ENCODE measurements around the gene GUK1.

The GUK1 gene

DNA sequence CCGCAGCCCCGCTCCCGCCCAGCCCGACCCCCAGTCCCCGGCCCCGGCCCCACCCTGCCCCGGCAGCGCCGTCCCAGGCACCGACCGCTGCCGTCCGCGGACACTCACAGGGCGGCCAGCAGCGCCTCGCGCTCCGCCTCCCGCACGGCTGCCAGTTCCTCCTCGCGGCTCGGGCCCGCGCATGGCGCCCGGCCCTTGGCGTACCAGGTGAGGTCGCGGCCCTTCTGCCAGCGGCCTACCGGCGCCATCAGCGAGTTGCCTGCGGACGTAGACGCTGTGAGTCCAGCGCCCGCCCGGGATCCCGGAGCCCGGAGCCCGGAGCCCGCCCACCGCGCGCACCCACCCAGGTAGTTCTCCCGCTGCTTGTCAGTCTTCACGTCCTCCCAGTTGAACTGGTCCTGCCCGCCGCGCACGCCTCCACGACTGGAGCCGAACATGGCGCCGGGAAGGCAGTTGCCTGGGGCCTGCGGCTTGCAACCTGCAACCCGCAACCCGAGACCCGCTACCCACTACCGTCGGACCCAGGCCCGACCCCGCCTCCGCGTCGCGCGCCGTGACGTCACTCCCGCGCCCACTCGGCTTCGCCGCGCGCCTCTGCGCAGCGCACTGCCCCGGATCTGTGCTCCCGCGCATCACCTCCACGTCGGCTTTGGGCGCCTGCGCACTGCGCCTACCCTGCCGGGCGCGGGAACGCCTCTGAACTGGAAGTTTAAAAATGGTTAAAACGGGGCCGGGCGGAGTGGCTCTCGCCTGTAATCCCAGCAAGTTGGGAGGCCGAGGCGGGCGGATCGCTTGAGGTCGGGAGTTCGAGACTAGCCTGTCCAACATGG lies 37.1 kb upstream of the GUK1 start, which contains the start of gene C1orf35:
Gene C1orf35, minus strand, starts transcription at position 535 of the 830 bp plus-strand sequence. Its CDS starts 98 bp downstream, at position 437.
- Histone ChIP-seq H3K4me1 (ENCODE audit: control insufficient read depth in 2 of 2, insufficient read depth in 1 of 2, low read depth in 1 of 2, low read length in 2 of 2) (peaks cover 0 to 5% of the 10 kb centered on the region in 2 donors), H3K27me3 (ENCODE audit: control insufficient read depth in 3 of 3, insufficient read depth in 3 of 3, low read depth in 1 of 3, low read length in 3 of 3) (no peaks in the 10 kb centered on the region), H3K4me2 (ENCODE audit: insufficient read depth, low read length, poor library complexity, severe bottlenecking) (peak within 1 kb of the TSS; percentile 96), H2BK5ac (ENCODE audit: low read length) (no peak within 1 kb of the TSS), H2AFZ (ENCODE audit: low read length) (peak within 1 kb of the TSS; percentile 97), H3K9ac (ENCODE audit: low read depth, low read length, poor library complexity) (peak within 1 kb of the TSS; percentile 95), H3K4me3 (ENCODE audit: low read length in 2 of 2) (peak within 1 kb of the TSS; percentile 89 to 99), H3K4ac (ENCODE audit: low read length) (peak within 1 kb of the TSS; percentile 84), H2AK5ac (ENCODE audit: low read depth, low read length) (peak within 1 kb of the TSS; percentile 97), H3K9me3 (replicated peaks in 1 of 2; ENCODE audit: control insufficient read depth in 2 of 2, insufficient read depth in 1 of 2, low read depth in 1 of 2, low read length in 2 of 2) (no peaks in the 10 kb centered on the region), H4K8ac (ENCODE audit: low read depth, low read length) (no peak within 1 kb of the TSS), H3K27ac (replicated peaks; ENCODE audit: low read length) (peak within 1 kb of the TSS; percentile 58), H3K36me3 (replicated peaks in 1 of 2; ENCODE audit: control insufficient read depth in 2 of 2, insufficient read depth in 2 of 2, low read length in 2 of 2) (peaks cover 43 to 71% of the 10 kb centered on the region in 2 donors), H2BK120ac (ENCODE audit: low read depth, low read length) (no peak within 1 kb of the TSS), H3K14ac (ENCODE audit: low read length) (peak within 1 kb of the TSS; percentile 71), H3K18ac (ENCODE audit: low read length) (peak within 1 kb of the TSS; percentile 94), H3K79me1 (ENCODE audit: low read depth, low read length) (peaks cover 29% of the 10 kb centered on the region), H2BK15ac (ENCODE audit: low read length) (no peak within 1 kb of the TSS), H2BK12ac (ENCODE audit: low read length) (no peak within 1 kb of the TSS), H3K23ac (ENCODE audit: low read depth, low read length, poor library complexity) (peak within 1 kb of the TSS; percentile 96), H4K91ac (ENCODE audit: low read depth, low read length, poor library complexity) (peak within 1 kb of the TSS; percentile 30)
- WGBS, 2 donors (ENCODE audit: extremely low coverage in 2 of 2, insufficient read length in 2 of 2, insufficient replicate concordance in 1 of 2), result no CpG with 5 or more reads among the region's 104 CpGs
- DNase-seq (ENCODE audit: low spot score), result peak; percentile 95

DNA sequence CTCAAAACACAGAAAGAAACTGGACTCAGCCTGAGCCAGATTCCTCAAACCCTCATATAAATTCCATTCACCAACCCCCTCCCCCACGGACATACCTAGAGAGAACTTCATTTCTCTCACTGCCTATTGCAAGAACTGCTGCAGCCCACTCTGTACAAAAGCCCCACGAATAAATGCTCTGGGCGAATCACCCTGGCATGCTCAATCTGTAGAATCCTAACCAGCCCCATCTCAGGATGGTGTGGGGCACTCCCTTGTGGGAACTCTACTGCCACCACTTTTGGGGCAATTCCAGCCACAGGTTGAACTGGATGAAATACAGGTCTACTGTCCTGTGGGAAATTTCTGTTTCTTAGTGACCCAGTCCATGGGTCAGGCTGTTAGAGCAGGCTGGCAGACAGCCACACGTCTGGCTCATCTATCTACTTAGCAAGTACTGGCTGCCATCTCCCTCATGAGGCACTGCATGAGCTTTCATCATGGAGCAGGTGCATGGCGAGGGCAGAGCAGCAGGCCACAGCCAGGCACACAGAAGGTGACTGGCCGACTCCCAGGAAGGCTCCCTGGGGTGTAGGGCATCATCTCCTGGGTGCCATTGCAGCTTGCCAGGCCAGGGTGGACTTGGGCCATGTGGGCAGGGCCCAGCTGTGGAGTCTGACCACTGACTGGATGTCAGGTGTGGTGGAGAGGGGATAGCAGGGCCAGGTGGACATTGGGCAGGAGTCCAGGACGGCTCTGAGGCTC lies 35.4 kb upstream of the GUK1 start:
- no peak overlapping the region for H3K27ac ChIP-seq (replicated peaks; ENCODE audit: low read length)
- no peak overlapping the region for H2AFZ ChIP-seq (ENCODE audit: low read length)
- no peak overlapping the region for H3K4ac ChIP-seq (ENCODE audit: low read length)
- H3K27me3 ChIP-seq (ENCODE audit: control insufficient read depth in 3 of 3, insufficient read depth in 3 of 3, low read depth in 1 of 3, low read length in 3 of 3), result peaks cover 0 to 2% (median 0%) of the 10 kb centered on the region in 3 experiments
- no peak overlapping the region for H3K23ac ChIP-seq (ENCODE audit: low read depth, low read length, poor library complexity)
- no peak overlapping the region for H2AK5ac ChIP-seq (ENCODE audit: low read depth, low read length)
- DNase-seq (ENCODE audit: low spot score), result no peak
- H3K9ac ChIP-seq (ENCODE audit: low read depth, low read length, poor library complexity), result peak overlapping the region; percentile 53
- no peak overlapping the region for H4K91ac ChIP-seq (ENCODE audit: low read depth, low read length, poor library complexity)
- peaks cover 6 to 13% of the 10 kb centered on the region in 2 donors for H3K4me1 ChIP-seq (ENCODE audit: control insufficient read depth in 2 of 2, insufficient read depth in 1 of 2, low read depth in 1 of 2, low read length in 2 of 2)
- no CpG with 5 or more reads among the region's 7 CpGs for WGBS, 2 donors (ENCODE audit: extremely low coverage in 2 of 2, insufficient read length in 2 of 2, insufficient replicate concordance in 1 of 2)
- no peak overlapping the region for H3K14ac ChIP-seq (ENCODE audit: low read length)
- H3K4me2 ChIP-seq (ENCODE audit: insufficient read depth, low read length, poor library complexity, severe bottlenecking), result no peak overlapping the region
- H3K36me3 ChIP-seq (replicated peaks in 1 of 2; ENCODE audit: control insufficient read depth in 2 of 2, insufficient read depth in 2 of 2, low read length in 2 of 2), result peaks cover 28 to 54% of the 10 kb centered on the region in 2 donors
- H4K8ac ChIP-seq (ENCODE audit: low read depth, low read length), result no peak overlapping the region
- H3K79me1 ChIP-seq (ENCODE audit: low read depth, low read length), result peaks cover 29% of the 10 kb centered on the region
- peak overlapping the region in 1 of 2 donors; percentile 58 for H3K4me3 ChIP-seq (ENCODE audit: low read length in 2 of 2)
- no peak overlapping the region for H2BK120ac ChIP-seq (ENCODE audit: low read depth, low read length)
- H2BK12ac ChIP-seq (ENCODE audit: low read length), result peak overlapping the region; percentile 4
- no peaks in the 10 kb centered on the region for H3K9me3 ChIP-seq (replicated peaks in 1 of 2; ENCODE audit: control insufficient read depth in 2 of 2, insufficient read depth in 1 of 2, low read depth in 1 of 2, low read length in 2 of 2)
- no peak overlapping the region for H3K18ac ChIP-seq (ENCODE audit: low read length)
- no peak overlapping the region for H2BK15ac ChIP-seq (ENCODE audit: low read length)
- no peak overlapping the region for H2BK5ac ChIP-seq (ENCODE audit: low read length)

GRCh38 chr1:228105270-228105995 lies 34.6 kb upstream of the GUK1 start:
- H2BK12ac ChIP-seq (ENCODE audit: low read length), result no peak overlapping the region
- H3K18ac ChIP-seq (ENCODE audit: low read length), result no peak overlapping the region
- H3K36me3 ChIP-seq (replicated peaks in 1 of 2; ENCODE audit: control insufficient read depth in 2 of 2, insufficient read depth in 2 of 2, low read length in 2 of 2), result peaks cover 24 to 47% of the 10 kb centered on the region in 2 donors
- H4K91ac ChIP-seq (ENCODE audit: low read depth, low read length, poor library complexity), result no peak overlapping the region
- peak overlapping the region; percentile 31 for H4K8ac ChIP-seq (ENCODE audit: low read depth, low read length)
- no peak overlapping the region for H3K4ac ChIP-seq (ENCODE audit: low read length)
- no peak overlapping the region for H2AFZ ChIP-seq (ENCODE audit: low read length)
- peaks cover 0 to 2% (median 0%) of the 10 kb centered on the region in 3 experiments for H3K27me3 ChIP-seq (ENCODE audit: control insufficient read depth in 3 of 3, insufficient read depth in 3 of 3, low read depth in 1 of 3, low read length in 3 of 3)
- H2BK5ac ChIP-seq (ENCODE audit: low read length), result no peak overlapping the region
- WGBS, 2 donors (ENCODE audit: extremely low coverage in 2 of 2, insufficient read length in 2 of 2, insufficient replicate concordance in 1 of 2), result no CpG with 5 or more reads among the region's 9 CpGs
- H2BK15ac ChIP-seq (ENCODE audit: low read length), result no peak overlapping the region
- no peak overlapping the region for H3K14ac ChIP-seq (ENCODE audit: low read length)
- H3K79me1 ChIP-seq (ENCODE audit: low read depth, low read length), result peaks cover 28% of the 10 kb centered on the region
- no peak overlapping the region for H3K4me3 ChIP-seq (ENCODE audit: low read length in 2 of 2)
- no peak for DNase-seq (ENCODE audit: low spot score)
- peaks cover 8 to 13% of the 10 kb centered on the region in 2 donors for H3K4me1 ChIP-seq (ENCODE audit: control insufficient read depth in 2 of 2, insufficient read depth in 1 of 2, low read depth in 1 of 2, low read length in 2 of 2)
- H2AK5ac ChIP-seq (ENCODE audit: low read depth, low read length), result peak overlapping the region; percentile 33
- H3K23ac ChIP-seq (ENCODE audit: low read depth, low read length, poor library complexity), result no peak overlapping the region
- H2BK120ac ChIP-seq (ENCODE audit: low read depth, low read length), result no peak overlapping the region
- H3K9me3 ChIP-seq (replicated peaks in 1 of 2; ENCODE audit: control insufficient read depth in 2 of 2, insufficient read depth in 1 of 2, low read depth in 1 of 2, low read length in 2 of 2), result no peaks in the 10 kb centered on the region
- H3K4me2 ChIP-seq (ENCODE audit: insufficient read depth, low read length, poor library complexity, severe bottlenecking), result no peak overlapping the region
- H3K27ac ChIP-seq (replicated peaks; ENCODE audit: low read length), result no peak overlapping the region
- peak overlapping the region; percentile 53 for H3K9ac ChIP-seq (ENCODE audit: low read depth, low read length, poor library complexity)
